GM18519 (cell line): ENCODE results near the gene MATR3.

Source experiments
- ATAC-seq: cut with Tn5 transposase; IDR thresholded peaks from one replicate; pipeline ENCODE4 v1.9.1; 2021; ENCODE audit warnings: mild to moderate bottlenecking, moderate library complexity; ENCODE audit not compliant: unreplicated experiment, low FRiP score

Gene MATR3

DNA sequence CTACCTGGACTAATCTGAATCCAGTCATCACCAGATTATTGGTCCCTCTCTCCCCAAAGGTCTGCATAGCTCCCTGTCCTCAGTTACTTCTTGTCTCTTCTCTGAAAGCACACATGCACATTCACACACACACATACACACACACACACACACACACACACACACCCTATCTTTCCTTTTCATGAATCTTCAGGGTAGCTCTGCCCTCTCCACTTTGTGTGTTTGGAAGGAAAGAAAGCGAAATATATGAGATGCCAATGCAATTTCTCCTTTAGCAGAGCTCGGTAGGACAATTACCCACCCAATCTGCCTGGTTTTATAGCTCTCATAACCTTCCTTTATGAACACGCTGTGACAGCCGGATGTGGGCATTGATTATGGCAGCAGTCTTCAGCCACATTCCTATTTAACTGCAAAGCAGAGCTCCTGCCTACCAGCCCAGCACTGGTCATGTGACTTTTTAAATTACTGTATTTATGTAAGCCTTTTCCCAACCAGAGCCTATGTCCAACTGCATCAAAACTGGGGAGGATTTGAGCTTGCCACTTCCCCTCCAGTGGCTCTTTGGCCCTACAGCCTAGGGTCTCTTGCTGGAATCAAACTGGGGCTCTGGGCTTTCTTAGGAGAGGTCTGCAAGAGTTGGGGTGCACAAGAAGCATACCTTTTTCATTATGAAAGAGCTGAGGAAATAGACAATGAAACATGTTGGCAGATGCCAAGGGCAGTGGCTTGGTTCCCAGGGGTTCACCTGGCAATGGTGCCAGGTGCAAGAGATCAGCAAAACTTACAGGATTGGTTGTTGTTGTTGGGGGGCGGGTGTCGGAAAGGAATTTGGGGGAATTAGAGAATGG is 20.8 kb upstream of the MATR3 start:
- ATAC-seq: no peak

DNA sequence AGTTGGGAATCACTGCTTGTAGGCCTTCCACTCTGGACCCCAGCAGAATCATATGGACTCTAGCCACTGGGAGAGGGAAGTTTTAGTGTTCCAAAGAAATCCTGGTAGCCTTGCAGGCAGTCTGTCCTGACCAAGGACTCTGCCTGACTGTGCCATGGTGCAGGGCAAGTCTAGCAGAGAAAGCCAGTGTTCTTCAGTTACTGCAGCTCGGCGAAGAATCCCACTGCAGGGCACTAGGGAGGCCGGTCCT is 20.3 kb upstream of the MATR3 start:
- ATAC-seq: no peak

DNA sequence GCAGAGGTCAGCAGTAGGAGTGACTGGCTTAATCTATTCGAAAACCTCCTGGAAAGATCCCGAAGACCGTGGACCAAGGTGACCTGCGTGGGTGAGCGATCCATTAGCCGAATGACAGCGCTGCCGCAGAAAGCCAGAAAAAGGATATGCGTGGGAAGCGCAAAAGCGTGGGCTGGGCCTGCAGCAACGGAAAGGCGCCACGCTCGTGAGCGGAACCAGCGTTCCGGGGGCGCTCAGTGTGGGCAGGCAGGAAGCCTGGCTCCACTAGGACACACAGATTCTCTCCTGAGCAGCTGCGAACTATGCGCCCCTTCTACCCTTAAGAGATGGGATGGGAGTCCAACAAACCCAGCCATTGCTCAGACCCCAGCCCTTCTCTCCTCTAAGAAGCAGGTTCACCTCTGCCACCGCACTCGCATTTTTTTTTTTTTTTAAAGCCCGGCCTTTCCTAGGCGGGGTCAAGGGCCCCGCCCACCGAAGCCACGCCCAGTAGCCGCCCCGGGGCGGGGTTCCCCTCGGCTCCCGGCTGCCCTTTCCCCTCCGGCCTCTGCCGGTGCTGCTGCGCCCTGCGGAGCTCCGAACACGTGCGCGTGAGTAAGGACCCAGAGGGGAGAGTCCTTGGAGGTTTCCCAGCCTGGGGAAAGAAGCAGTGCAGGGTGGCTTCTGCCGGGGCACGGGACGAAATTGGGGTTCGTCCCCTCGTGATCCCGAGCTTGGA is 19.8 kb upstream of the MATR3 start:
- peak; percentile 72 for ATAC-seq

DNA sequence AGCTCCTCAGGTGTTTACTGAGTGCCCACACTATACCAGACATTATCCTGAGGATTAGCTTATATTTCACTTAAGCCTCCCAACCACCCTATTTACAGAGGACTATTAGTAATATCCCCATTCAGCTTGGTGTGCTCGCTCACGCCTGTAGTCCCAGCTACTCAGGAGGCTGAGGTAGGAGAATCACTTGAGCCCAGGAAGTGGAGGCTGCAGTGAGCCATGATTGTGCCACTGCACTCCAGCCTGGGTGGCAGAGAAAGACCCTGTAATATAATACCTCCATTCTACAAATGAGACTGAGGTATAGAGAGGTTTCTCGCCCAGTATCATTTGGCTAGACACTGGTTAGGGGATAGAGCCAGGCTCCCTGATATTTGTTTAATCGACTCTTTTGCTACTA is 18.0 kb upstream of the MATR3 start:
- ATAC-seq: no peak

DNA sequence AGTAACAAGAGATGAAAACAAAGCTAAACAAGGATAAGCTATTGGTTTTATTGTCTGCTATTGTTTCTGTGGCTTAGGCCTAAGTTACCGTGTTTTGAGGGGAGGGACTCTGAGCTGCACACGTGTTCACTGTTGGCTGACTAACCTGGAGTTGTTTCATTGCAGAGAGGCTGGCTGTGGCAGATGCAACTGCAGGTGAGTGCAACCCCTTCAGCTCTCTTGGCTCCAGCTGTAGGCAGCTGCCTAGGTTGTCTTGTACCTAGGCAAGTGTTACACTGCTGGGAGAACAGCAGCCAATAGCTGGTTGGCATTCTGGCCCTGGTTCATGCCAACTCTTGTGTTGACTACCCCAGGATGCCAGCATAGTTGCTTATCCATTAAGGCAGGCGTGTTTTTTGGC is 17.6 kb upstream of the MATR3 start:
- no peak for ATAC-seq

DNA sequence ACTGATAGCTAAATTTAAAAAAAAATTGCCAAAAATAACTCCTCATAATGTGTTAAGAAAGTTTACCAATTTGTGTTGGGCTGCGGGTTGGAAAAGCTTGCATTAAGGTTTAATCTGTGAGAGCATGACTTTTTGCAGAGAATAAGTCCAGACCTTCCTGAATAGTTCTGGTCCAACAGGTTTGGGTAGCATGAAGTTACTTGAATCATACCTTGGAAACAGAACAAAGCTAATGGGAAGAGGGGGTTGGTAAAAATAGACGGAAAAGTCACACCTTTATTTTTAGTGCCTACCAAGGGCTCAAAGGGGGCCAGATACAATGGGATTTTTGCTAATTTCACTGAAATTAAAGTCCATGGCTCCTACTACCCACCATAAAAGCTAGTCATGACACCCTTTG is 17.1 kb upstream of the MATR3 start:
- ATAC-seq: no peak

DNA sequence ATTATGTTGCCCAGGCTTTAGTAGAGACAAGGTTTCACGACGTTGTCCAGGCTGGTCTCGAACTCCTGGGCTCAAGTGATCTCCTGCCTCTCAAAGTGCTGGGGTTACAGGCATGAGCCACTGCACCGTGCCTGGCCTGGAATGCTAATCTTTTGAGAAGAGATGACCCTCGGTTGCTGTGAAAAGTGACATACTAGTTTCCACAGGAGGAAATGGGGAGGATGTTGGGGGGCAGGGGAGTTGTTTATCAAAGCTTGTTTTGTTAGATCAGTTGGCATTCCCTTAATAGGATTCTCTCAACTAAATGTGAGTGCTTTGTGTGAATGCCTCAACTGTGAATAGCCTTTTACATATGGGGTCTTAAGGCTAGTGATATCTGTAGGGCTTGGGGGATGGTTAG is 16.4 kb upstream of the MATR3 start:
- ATAC-seq: no peak

DNA sequence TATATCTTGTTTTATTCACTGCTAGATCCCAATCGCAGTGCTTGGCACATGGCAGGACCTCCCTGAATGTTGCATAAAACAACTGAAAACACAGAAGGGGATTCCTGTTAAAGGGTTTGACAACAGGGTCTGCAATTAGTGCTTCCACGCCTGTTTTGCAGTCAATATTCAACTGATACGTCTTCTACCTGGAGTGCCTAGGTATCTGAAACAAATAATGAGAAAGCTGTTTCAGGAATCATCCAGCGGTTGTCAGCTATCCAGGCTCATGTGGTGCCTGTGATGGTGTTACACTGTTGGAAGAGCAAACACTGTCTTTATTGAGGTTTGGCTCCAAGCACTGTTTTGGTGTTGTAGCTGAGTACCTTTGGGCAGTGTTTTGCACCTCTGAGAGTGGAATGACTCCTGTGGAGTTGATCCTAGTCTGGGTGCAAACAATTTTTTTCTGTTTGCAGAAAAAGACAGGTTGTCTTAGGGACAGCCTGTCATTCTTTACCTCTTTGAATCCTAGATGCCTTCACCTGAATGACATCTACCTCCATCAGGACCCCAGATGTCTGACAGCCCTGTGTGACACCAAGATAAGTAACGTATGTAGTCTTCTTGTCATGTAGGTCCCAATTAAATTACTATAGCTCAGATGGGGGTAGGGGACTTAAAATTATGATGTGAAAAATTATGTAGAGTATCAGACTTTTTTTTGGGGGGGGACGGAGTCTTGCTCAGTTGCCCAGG is 14.8 kb upstream of the MATR3 start:
- ATAC-seq: no peak

DNA sequence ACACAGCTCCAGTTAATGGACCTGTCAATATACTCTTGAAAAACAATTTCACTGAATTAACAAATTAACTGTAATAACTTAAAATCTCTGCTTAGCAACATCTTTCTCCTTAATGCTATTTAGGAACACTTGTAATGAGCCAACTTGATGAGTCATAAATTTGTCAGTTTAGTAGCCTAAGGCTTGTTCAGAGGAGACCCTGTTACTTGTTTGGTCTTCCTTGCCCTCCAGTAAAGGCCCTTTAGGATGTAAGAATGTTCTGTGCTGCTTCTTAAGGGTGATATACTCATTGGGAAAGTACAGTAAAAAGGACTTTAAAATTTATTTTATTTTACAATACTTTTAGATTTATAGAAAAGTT is 11.4 kb upstream of the MATR3 start:
- ATAC-seq: no peak

DNA sequence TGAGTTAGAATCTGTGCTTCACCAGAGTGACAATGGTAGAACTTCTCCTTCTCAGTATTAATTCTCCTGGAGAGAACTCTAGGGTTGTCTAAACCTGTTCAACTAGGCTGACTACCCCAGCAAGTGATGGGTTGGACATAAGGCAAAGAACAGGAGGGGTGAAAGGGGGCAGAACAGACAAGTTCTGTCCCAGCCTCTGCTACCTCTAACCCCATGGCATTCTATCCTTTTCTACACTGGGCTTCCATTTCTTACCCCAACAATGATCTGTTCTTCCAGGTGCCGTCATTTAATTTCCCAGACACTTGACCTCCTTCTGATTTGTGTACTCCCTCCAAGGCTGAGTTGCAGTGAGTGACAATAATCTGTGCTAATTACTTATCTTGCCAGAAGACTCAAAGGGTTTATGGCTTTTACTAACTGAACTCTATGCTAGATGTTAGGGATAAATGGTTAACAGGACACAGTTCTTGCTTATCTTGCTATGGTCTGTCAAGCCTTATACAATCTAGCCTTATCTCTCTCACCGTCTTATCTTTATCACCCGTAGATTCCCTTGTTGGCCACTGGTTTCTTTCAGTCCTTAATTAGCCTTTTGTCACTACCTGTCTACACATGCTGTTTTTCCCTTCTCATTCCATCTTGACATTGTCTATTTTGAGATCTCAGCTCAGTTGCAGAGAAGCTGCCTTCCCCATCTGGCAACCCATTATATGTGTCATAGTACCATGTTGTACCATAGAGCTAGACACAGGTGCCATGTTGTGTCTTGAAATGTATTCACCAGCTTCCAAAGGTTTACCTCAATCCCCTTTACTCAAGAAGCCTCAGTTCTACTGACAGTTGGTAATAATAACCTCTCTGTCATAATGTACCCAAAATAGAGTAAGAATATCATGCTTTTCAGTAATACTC is 10.0 kb upstream of the MATR3 start:
- ATAC-seq: no peak

DNA sequence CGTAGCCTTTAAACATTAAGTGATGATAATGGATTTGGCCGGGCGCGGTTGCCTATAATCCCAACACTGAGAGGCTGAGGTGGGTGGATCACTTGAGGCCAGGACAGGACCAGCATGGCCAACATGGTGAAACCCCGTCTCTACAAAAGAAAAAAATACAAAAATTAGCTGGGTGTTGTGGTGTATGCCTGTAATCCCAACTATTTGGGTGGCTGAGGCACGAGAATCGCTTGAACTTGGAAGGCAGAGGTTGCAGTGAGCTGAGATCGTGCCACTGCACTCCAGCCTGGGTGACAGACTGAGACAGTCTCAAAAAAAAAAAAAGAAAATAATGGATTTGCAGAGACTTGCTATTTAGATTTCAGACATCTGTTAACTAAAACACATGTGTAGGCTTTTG is 9.2 kb upstream of the MATR3 start:
- no peak for ATAC-seq

DNA sequence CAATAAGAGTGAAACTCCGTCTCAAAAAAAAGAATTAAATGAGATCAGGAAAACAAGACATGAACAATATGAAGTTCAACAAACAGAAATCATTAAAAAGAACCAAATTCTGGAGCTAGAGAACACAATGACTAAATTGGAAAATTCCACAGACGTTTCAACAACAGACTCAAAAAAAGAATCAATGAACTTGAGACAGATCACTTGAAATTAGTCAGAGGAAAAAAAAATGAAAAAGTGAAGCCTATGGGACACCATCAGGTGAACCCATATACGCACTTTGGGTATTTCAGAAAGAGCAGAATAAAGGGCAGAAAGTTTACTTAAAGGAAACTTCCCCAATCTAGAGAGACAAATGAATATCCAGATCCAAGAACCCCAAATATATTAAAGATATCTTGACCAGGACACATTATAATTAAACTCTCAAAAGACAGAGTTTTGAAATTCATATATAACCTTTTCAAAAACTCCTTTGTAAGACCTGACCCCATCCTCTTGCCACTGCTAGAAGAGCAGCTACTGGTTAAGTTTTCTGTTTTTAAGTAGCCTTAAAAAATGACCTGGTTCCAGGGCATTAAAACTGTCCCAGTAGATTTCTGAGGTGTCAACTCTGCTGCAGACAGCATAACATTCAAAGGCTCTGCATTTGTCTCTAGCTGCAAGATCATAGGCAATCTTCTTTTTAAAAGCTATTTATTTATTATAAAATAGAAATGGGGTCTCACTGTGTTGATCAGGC is 7.7 kb upstream of the MATR3 start:
- no peak for ATAC-seq

DNA sequence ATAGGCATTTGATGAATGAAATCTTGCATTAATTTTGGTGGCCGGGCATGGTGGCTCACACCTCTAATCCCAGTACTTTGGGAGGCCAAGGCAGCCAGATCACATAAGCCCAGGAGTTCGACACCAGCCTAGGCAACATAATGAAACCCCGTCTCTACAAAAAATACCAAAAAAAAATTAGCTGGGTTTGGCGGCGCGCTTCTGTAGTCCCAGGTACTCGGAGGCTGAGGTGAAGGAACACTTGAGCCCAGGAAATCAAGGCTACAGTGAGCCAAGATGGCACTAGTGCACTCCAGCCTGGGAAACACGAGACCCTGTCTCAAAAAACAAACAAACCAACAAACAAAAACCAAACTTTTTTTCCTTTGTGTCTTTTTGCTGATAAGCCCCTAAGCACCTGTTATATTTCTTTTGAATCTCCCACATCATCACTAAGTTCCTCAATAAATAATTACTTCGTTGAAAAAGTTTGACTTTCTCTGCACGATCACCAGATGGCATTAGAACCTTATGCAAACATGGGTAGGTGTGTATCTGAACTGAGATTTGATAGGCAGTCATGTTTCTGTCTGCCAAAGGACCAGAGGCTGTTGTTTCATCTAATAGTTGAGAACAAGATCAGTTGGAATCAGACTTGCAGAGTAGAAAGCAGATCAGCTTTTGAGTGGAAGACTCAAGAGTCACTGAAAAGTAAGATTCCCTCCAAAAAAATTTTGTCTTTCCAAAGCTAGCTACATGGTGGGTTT is 5.5 kb upstream of the MATR3 start:
- no peak for ATAC-seq

DNA sequence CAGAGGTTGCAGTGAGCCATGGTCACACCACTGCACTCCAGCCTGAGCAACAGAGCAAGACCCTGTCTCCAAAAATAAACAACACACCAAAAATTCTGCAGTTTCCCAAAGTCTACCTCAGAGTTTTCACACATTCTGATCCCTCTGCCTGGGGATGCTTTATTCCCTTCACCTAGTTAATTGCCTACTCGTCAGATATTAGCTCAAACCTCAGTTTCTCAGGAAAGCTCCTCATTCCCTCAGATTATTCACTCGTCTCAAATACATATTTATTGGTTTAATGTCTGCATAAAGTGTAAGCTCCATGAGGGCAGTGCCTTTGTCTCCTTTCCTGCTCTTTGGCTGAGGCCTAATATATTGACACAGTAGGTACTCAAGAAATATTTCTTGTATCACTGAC is 2.5 kb upstream of the MATR3 start:
- ATAC-seq: no peak

DNA sequence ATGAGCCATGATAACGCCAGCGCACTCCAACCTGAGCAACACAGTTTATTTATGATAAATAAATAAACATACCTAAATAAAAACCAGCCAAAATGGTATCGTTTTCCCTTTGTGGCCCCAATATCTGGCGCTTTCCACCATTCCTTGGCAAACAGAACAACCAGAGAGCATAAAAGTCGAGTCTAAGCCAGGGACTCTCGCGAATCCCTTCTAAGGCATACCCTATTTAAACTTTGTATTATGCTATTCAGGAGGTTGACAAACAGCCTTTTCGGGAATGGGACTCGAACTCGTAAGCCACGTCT is 386 bp upstream of the MATR3 start:
- no peak for ATAC-seq

DNA sequence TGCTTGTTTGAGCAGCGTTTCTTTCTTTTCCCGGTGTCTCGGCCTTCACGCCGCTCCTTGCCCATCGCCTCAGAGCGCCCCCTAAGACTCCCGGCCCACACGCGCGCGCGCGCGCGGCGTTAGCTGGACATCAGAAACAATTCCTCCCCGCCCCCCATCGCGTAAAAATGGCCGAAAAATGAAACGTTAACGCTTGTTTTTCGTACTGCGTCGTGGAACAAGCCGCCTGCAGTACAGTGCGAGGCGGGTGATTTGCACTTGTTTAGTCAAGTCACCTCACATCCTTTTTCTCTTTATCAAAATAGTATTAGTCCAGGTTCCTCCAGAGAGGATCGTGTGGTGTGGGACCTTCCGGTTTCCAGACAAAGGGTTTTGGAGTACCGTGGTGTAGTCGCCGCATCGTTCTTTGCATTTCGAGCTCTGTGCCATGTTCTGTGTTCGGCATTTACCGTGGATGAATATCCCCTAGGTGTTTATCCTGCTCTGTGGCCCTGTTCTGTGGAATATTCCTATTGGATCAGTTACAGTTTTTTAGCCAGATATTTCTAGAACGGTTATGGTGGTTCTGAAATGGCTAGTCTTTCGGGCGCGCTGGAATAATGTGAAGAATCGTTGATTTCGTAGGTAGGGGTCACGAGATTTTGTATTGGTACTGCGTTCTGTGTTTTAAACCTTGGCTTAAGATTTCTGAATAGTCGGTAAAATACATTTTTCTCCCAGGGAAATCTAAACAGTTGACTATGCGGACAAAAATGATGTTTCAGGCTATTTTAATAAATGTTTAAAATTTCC is 1.0 kb downstream of the MATR3 start:
- ATAC-seq: peak; percentile 3

DNA sequence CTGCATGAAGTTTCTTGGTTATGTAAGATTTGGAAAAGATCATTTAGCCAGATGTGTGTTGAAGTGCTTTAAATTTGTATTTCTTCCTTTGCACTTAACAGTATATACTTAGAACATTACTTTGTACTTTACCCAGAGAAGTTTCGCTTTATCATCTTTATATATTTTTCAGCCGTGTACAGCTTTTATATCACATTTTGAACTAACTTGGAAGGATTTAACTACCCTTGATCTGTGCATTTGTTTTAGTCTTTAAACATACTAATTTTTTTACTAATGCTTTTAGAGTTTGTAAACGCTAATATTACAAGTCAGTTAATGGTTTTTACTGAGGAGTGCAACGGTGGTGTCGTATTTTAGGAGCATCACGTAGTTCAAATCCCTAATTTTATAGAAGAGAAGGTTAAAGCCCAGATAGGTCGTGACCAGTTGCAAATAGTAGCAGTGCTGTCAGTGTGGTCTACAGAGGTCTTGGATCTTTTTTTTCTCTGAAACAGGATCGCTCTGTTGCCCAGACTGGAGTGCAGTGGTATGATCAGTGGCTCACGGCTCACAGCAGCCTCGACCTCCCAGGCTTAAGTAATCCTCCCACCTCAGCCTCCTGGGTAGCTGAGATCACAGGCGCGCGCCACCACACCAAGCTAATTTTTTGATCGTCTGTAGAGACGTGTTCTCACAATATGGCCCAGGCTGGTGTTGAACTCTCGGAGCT is 2.0 kb downstream of the MATR3 start:
- ATAC-seq: no peak

DNA sequence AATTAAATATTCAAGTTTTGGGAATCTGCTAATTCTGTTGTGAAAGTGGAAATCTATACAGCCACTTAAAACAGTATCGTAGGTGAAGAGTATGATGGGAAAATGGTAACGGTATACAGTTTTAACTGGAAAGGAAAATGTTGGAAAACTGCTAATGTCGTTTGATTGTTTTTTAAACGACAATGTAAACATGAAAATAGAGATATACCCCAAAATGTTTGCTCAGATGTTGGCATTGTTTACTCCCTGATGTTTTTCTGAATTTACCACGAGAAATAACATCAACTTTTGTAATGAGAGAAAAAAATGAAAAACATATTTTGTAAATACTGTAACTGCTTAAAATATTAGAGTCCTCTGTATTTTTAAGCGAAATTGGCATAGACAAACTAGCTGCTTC is 2.7 kb downstream of the MATR3 start:
- no peak for ATAC-seq
